Suppressor macrophage (primary cell): ENCODE results near the gene LRRC55.

ENCODE experiments used
- DNase-seq, 4 experiments: peaks; one replicate each; pipeline ENCODE4 v3.0.0-alpha.2; 2020 to 2022

Gene LRRC55

DNA sequence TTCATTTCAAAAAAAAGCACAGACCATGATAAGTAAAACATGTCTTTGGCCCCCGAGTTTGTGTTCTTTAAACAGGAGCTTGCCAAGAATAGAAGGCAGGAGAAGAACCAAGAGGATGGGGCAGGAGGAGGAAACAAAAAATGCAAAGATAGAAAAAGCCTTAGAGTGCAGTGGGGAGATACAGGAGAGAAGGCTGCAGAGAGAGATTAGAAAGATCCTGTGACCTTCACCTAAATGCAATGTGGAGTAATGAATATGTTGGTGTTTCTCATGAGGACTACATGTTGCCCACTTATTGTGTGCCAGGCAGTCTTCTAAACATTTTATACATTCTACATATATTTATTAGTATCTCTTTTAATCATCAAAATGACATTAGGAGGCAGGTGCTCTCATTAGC is 57.6 kb downstream of the LRRC55 start:
- DNase-seq = no peak

DNA sequence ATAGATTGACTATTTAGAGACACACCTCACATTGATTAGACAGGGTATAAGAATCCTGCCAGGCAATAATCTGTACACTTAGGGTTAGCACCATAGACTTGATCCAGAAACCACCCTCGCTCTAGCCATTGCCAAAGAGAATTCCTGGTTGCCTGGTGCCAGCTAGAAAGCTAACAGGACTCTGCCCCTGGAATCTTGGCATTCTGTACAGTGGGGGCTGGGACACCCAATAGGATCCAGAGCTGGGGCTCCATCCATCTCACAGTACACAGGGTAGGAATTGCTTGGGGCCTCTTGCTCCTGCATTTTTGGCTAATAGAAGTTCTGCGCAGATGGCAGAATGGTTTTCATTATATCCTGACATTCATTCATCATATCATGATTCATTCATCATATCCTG is 58.3 kb downstream of the LRRC55 start:
- DNase-seq = no peak

DNA sequence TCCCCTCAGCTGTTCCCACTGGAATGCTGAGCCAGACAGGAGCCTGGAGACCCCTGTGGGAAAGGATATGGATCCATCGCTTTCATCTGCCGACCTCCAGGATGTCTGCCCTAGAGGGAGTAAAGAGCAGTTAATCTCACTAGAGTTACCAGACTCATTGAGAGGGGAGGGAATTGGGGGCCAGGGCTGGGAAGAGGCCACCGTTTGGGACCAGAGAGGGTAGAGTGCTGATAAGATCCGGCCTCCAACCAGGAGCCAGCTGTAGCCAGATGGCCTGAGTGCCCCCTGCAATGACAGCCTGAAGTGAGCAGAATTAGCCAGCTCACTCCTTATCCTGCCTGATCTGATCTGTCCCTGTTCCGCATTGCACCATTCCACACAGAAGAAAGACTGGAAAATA is 59.0 kb downstream of the LRRC55 start:
- no peak for DNase-seq
